H1 (cell line): ENCODE measurements around the gene MCC. TPM values are rescaled to one million over a fixed set of nuclear protein-coding genes. Genes with fewer than 3 reads are reported as not detected.

Experiments used
- CHD1 ChIP-seq: IDR thresholded peaks from 2 replicates; pipeline ENCODE4 v1.6.1; 2012; ENCODE audit warnings: low read depth, low read length, improper control_type of control experiment
- JUN ChIP-seq: IDR thresholded peaks from 2 replicates; pipeline ENCODE4 v1.6.1; 2011; ENCODE audit warnings: low read depth, mild to moderate bottlenecking, improper control_type of control experiment, low read length
- KDM4A ChIP-seq: IDR thresholded peaks from one replicate; pipeline ENCODE4 v1.7.1; 2012; ENCODE audit warnings: low read depth, mild to moderate bottlenecking, moderate library complexity, low read length, inconsistent platforms; ENCODE audit not compliant: severe bottlenecking
- POLR2AphosphoS5 ChIP-seq: IDR thresholded peaks from 2 replicates; pipeline ENCODE4 v1.6.1; 2011; ENCODE audit warnings: low read depth, low read length
- USF2 ChIP-seq: IDR thresholded peaks from 2 replicates; pipeline ENCODE4 v1.6.1; 2011; ENCODE audit warnings: low read length, improper control_type of control experiment
- polyA plus RNA-seq, 7 experiments: library from polyadenylated mRNA; depleted of rRNA in 3 of 7; stranded (reverse) in 5 of 7; unstranded in 2 of 7; fragments of >200 nt in 5 of 7; fragments of 200-250 nt in 2 of 7; gene quantifications; 1 replicate in 5 of 7; 2 replicates in 1 of 7; 4 replicates in 1 of 7; pipeline versions ENCODE4 v1.2.1 to v1.2.3, GENCODE V29; 2011 to 2013; ENCODE audit warnings: missing spikeins in 2 of 7, mixed read lengths in 2 of 7
- total RNA-seq: library from RNA; stranded (reverse); fragmentation: NEBNext Ultra II Directional; extraction: Animal tissue kit (Norgen Biotek cat#: 25700); gene quantifications from 2 replicates; pipeline ENCODE4 v1.2.1, GENCODE V29; 2021
- TF ChIP-seq, protein P1 (sequence below): fragments of 300-600 bp; sonication (generic); IDR thresholded peaks from 2 replicates; pipeline ENCODE4 v1.7.1; 2012; ENCODE audit warnings: low read length, moderate library complexity, mild to moderate bottlenecking, inconsistent platforms; ENCODE audit not compliant: insufficient replicate concordance

Gene MCC
- total and polyA plus RNA-seq, 2 of the 8 experiments (the other 6 are each of a cell fraction or from before 2014, with no cell fraction given): 2.6 to 18.3 TPM

- TF ChIP-seq, protein P1, sequence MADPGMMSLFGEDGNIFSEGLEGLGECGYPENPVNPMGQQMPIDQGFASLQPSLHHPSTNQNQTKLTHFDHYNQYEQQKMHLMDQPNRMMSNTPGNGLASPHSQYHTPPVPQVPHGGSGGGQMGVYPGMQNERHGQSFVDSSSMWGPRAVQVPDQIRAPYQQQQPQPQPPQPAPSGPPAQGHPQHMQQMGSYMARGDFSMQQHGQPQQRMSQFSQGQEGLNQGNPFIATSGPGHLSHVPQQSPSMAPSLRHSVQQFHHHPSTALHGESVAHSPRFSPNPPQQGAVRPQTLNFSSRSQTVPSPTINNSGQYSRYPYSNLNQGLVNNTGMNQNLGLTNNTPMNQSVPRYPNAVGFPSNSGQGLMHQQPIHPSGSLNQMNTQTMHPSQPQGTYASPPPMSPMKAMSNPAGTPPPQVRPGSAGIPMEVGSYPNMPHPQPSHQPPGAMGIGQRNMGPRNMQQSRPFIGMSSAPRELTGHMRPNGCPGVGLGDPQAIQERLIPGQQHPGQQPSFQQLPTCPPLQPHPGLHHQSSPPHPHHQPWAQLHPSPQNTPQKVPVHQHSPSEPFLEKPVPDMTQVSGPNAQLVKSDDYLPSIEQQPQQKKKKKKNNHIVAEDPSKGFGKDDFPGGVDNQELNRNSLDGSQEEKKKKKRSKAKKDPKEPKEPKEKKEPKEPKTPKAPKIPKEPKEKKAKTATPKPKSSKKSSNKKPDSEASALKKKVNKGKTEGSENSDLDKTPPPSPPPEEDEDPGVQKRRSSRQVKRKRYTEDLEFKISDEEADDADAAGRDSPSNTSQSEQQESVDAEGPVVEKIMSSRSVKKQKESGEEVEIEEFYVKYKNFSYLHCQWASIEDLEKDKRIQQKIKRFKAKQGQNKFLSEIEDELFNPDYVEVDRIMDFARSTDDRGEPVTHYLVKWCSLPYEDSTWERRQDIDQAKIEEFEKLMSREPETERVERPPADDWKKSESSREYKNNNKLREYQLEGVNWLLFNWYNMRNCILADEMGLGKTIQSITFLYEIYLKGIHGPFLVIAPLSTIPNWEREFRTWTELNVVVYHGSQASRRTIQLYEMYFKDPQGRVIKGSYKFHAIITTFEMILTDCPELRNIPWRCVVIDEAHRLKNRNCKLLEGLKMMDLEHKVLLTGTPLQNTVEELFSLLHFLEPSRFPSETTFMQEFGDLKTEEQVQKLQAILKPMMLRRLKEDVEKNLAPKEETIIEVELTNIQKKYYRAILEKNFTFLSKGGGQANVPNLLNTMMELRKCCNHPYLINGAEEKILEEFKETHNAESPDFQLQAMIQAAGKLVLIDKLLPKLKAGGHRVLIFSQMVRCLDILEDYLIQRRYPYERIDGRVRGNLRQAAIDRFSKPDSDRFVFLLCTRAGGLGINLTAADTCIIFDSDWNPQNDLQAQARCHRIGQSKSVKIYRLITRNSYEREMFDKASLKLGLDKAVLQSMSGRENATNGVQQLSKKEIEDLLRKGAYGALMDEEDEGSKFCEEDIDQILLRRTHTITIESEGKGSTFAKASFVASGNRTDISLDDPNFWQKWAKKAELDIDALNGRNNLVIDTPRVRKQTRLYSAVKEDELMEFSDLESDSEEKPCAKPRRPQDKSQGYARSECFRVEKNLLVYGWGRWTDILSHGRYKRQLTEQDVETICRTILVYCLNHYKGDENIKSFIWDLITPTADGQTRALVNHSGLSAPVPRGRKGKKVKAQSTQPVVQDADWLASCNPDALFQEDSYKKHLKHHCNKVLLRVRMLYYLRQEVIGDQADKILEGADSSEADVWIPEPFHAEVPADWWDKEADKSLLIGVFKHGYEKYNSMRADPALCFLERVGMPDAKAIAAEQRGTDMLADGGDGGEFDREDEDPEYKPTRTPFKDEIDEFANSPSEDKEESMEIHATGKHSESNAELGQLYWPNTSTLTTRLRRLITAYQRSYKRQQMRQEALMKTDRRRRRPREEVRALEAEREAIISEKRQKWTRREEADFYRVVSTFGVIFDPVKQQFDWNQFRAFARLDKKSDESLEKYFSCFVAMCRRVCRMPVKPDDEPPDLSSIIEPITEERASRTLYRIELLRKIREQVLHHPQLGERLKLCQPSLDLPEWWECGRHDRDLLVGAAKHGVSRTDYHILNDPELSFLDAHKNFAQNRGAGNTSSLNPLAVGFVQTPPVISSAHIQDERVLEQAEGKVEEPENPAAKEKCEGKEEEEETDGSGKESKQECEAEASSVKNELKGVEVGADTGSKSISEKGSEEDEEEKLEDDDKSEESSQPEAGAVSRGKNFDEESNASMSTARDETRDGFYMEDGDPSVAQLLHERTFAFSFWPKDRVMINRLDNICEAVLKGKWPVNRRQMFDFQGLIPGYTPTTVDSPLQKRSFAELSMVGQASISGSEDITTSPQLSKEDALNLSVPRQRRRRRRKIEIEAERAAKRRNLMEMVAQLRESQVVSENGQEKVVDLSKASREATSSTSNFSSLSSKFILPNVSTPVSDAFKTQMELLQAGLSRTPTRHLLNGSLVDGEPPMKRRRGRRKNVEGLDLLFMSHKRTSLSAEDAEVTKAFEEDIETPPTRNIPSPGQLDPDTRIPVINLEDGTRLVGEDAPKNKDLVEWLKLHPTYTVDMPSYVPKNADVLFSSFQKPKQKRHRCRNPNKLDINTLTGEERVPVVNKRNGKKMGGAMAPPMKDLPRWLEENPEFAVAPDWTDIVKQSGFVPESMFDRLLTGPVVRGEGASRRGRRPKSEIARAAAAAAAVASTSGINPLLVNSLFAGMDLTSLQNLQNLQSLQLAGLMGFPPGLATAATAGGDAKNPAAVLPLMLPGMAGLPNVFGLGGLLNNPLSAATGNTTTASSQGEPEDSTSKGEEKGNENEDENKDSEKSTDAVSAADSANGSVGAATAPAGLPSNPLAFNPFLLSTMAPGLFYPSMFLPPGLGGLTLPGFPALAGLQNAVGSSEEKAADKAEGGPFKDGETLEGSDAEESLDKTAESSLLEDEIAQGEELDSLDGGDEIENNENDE: no peak
- TF ChIP-seq CHD1: no peak
- TF ChIP-seq POLR2AphosphoS5: no peak
- 0 out of 2 replicates have a peak, but pooled peaks have one; percentile 11 for TF ChIP-seq JUN
- TF ChIP-seq KDM4A: peak; percentile 11
- TF ChIP-seq USF2: no peak
Measured at GRCh38 chr5:113293068-113293974, 194.9 kb downstream of the MCC start (continued).
